GM23338 (cell line): ENCODE data around the gene DNAH10. TPM values are rescaled to one million over a fixed set of nuclear protein-coding genes. Genes with fewer than 3 reads are reported as not detected.

Experiments used
- ATAC-seq: fragments of 200-7000 bp; cut with Tn5 transposase; 3 replicates; pipeline ENCODE4 v1.9.1; 2020
- DNase-seq: peaks from one replicate; pipeline ENCODE4 v3.0.0-alpha.2; 2015; ENCODE audit warnings: low spot score
- H2AFZ ChIP-seq: fragments of 200-600 bp; sonication (generic); 2 replicates; pipeline ENCODE4 v1.8.0; 2016; ENCODE audit warnings: antibody characterized with exemption, mild to moderate bottlenecking, moderate library complexity
- H3F3A ChIP-seq: fragments of 200-600 bp; sonication (generic); replicated peaks from 2 replicates; pipeline ENCODE4 v1.8.0; 2017; ENCODE audit warnings: antibody characterized with exemption, mixed run types, low read depth
- H3K27ac ChIP-seq: fragments of 200-600 bp; sonication (generic); 2 replicates; pipeline ENCODE4 v1.6.1; 2016; ENCODE audit warnings: low read depth
- H3K27me3 ChIP-seq: fragments of 200-600 bp; sonication (generic); 2 replicates; pipeline ENCODE4 v1.8.0; 2016; ENCODE audit warnings: mild to moderate bottlenecking, mixed run types, moderate library complexity; ENCODE audit not compliant: insufficient read depth
- H3K36me3 ChIP-seq: fragments of 200-600 bp; sonication (generic); 2 replicates; pipeline ENCODE4 v1.8.0; 2016; ENCODE audit warnings: mild to moderate bottlenecking; ENCODE audit not compliant: insufficient read depth
- H3K4me1 ChIP-seq: fragments of 200-600 bp; sonication (generic); 2 replicates; pipeline ENCODE4 v1.8.0; 2016; ENCODE audit warnings: mild to moderate bottlenecking, moderate library complexity; ENCODE audit not compliant: insufficient read depth
- H3K4me2 ChIP-seq: fragments of 200-600 bp; sonication (generic); 2 replicates; pipeline ENCODE4 v1.7.1; 2017; ENCODE audit warnings: mixed run types
- H3K4me3 ChIP-seq: fragments of 200-600 bp; sonication (generic); 2 replicates; pipeline ENCODE4 v1.6.1; 2016; ENCODE audit warnings: mixed run types
- H3K79me2 ChIP-seq: fragments of 200-600 bp; sonication (generic); replicated peaks from 2 replicates; pipeline ENCODE4 v1.8.0; 2017; ENCODE audit warnings: mild to moderate bottlenecking; ENCODE audit not compliant: insufficient read depth
- H3K9me2 ChIP-seq: fragments of 200-600 bp; sonication (generic); 2 replicates; pipeline ENCODE4 v1.8.0; 2017; ENCODE audit not compliant: insufficient read depth
- H4K20me1 ChIP-seq: fragments of 200-600 bp; sonication (generic); replicated peaks from 2 replicates; pipeline ENCODE4 v1.8.0; 2017; ENCODE audit warnings: mild to moderate bottlenecking; ENCODE audit not compliant: insufficient read depth
- H3K27ac Mint-ChIP-seq: 2 replicates; pipeline ENCODE4 v1.8.0; 2020; ENCODE audit warnings: inconsistent platforms, mild to moderate bottlenecking, moderate library complexity, mixed read lengths
- H3K27me3 Mint-ChIP-seq: 3 replicates; pipeline ENCODE4 v1.8.0; 2022; ENCODE audit warnings: low read depth, mild to moderate bottlenecking, moderate library complexity, mixed read lengths, inconsistent platforms; ENCODE audit not compliant: insufficient read depth, poor library complexity
- H3K36me3 Mint-ChIP-seq: 3 replicates; pipeline ENCODE4 v1.8.0; 2021; ENCODE audit warnings: low read depth, mild to moderate bottlenecking, inconsistent platforms, moderate library complexity, mixed read lengths
- H3K4me1 Mint-ChIP-seq: 3 replicates; pipeline ENCODE4 v1.8.0; 2020; ENCODE audit warnings: mild to moderate bottlenecking, inconsistent platforms, mixed read lengths
- H3K4me3 Mint-ChIP-seq: 3 replicates; pipeline ENCODE4 v1.8.0; 2021; ENCODE audit warnings: moderate library complexity, mild to moderate bottlenecking, inconsistent platforms, mixed read lengths
- H3K9me3 Mint-ChIP-seq: 3 replicates; pipeline ENCODE4 v1.8.0; 2020; ENCODE audit warnings: moderate library complexity, mild to moderate bottlenecking, inconsistent platforms, mixed read lengths
- EZH2 ChIP-seq: fragments of 200-600 bp; sonication (generic); IDR thresholded peaks from one replicate; pipeline ENCODE4 v1.8.0; 2017; ENCODE audit warnings: antibody characterized with exemption, mild to moderate bottlenecking, low read depth; ENCODE audit not compliant: unreplicated experiment
- EZH2phosphoT487 ChIP-seq: fragments of 200-600 bp; sonication (generic); IDR thresholded peaks from one replicate; pipeline ENCODE4 v1.8.1; 2018; ENCODE audit warnings: antibody characterized with exemption; ENCODE audit not compliant: unreplicated experiment
- JUNB ChIP-seq: IDR thresholded peaks from one replicate; pipeline ENCODE4 v1.6.1; 2016; ENCODE audit warnings: antibody characterized with exemption; ENCODE audit not compliant: unreplicated experiment
- NANOG ChIP-seq: IDR thresholded peaks from 2 replicates; pipeline ENCODE4 v1.6.1; 2016; ENCODE audit warnings: antibody characterized with exemption, borderline replicate concordance
- POLR2AphosphoS5 ChIP-seq: IDR thresholded peaks from 2 replicates; pipeline ENCODE4 v1.6.1; 2016; ENCODE audit warnings: antibody characterized with exemption, low read depth
- REST ChIP-seq: IDR thresholded peaks from one replicate; pipeline ENCODE4 v1.6.1; 2018; ENCODE audit warnings: antibody characterized with exemption; ENCODE audit not compliant: unreplicated experiment
- ZNF114 ChIP-seq: fragments of 250-450 bp; sonication (Bioruptor Pico); IDR thresholded peaks from 2 replicates; pipeline ENCODE4 v1.5.0; 2020; ENCODE audit warnings: mild to moderate bottlenecking, moderate library complexity
- ZNF462 ChIP-seq: fragments of 250-450 bp; sonication (Bioruptor Pico); IDR thresholded peaks from 2 replicates; pipeline ENCODE4 v1.5.0; 2020; ENCODE audit warnings: mild to moderate bottlenecking, moderate library complexity
- polyA plus RNA-seq: library from polyadenylated mRNA; unstranded; fragments of >200 nt; fragmentation: Nextera tagmentation; extraction: Ambion mirVana; gene quantifications from 2 replicates; pipeline ENCODE4 v1.2.1, GENCODE V29; 2016
- total RNA-seq: library from RNA; depleted of rRNA; stranded (reverse); fragments of >200 nt; shearing (Covaris generic); gene quantifications from 2 replicates; pipeline ENCODE4 v1.2.3, GENCODE V29; 2014
- TF ChIP-seq, protein P1 (sequence below): IDR thresholded peaks from 2 replicates; pipeline ENCODE4 v1.6.1; 2016; ENCODE audit warnings: antibody characterized with exemption

Gene DNAH10
- total and polyA plus RNA-seq, 2 experiments from 2014 or later = 0.03 TPM

GRCh38 chr12:123897221-123897620 is 135.1 kb downstream of the DNAH10 start (continued):
- TF ChIP-seq REST = no peak
- TF ChIP-seq EZH2 = no peak
- TF ChIP-seq EZH2phosphoT487 = no peak
- no peak for TF ChIP-seq ZNF114 (CRISPR knock-in tag)
- TF ChIP-seq, protein P1, sequence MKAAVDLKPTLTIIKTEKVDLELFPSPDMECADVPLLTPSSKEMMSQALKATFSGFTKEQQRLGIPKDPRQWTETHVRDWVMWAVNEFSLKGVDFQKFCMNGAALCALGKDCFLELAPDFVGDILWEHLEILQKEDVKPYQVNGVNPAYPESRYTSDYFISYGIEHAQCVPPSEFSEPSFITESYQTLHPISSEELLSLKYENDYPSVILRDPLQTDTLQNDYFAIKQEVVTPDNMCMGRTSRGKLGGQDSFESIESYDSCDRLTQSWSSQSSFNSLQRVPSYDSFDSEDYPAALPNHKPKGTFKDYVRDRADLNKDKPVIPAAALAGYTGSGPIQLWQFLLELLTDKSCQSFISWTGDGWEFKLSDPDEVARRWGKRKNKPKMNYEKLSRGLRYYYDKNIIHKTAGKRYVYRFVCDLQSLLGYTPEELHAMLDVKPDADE = no peak
- TF ChIP-seq POLR2AphosphoS5 = no peak
- no peak for TF ChIP-seq JUNB

GRCh38 chr12:123898673-123899072 is 136.6 kb downstream of the DNAH10 start:
- DNase-seq (no peak), ATAC-seq (peak; percentile 58)
- peak overlapping the region; percentile 28; the same call in 1 of the 2 replicates for H2AFZ ChIP-seq
- no peaks in the 10 kb centered on the region for H4K20me1 ChIP-seq
- peaks cover 4% of the 10 kb centered on the region; the same call in 1 of the 2 replicates for H3K4me1 ChIP-seq
- no peak overlapping the region for H3K27ac ChIP-seq
- no peak overlapping the region for H3K4me2 ChIP-seq
- Mint-ChIP-seq H3K27me3 (peaks cover 13% of the 10 kb centered on the region), H3K27ac (no peak overlapping the region), H3K9me3 (peaks cover 13% of the 10 kb centered on the region), H3K4me1 (peaks cover 8% of the 10 kb centered on the region), H3K36me3 (peaks cover 6% of the 10 kb centered on the region), H3K4me3 (no peak overlapping the region)
- no peak overlapping the region for H3K4me3 ChIP-seq
- no peaks in the 10 kb centered on the region for H3K36me3 ChIP-seq
- no peaks in the 10 kb centered on the region for H3K27me3 ChIP-seq
- H3K9me2 ChIP-seq = no peaks in the 10 kb centered on the region
- TF ChIP-seq ZNF462 (no peak), POLR2AphosphoS5 (no peak), NANOG (no peak), JUNB (no peak)
- no peaks in the 10 kb centered on the region for H3K79me2 ChIP-seq
- H3F3A ChIP-seq = no peaks in the 10 kb centered on the region
